Stimulated activated naive CD8-positive, alpha-beta T cell treated with anti-CD3 and anti-CD28 coated beads, Interleukin-15, amount 100 ng/mL, for 72 hours (primary cell): Measurements from ENCODE around the gene THEM4.

ENCODE experiments used
- ATAC-seq: fragments of 150-1000 bp; cut with Tn5 transposase; 2 replicates; pipeline ENCODE4 v1.10.0; 2021; ENCODE audit warnings: mild to moderate bottlenecking, moderate library complexity
- DNase-seq, 2 donors: peaks; one replicate each; pipeline ENCODE4 v3.0.0; 2021 to 2022
- H3K27ac Mint-ChIP-seq, 2 donors: one replicate each; pipeline ENCODE4 v1.8.0; 2022; ENCODE audit warnings: mild to moderate bottlenecking in 2 of 2, mixed read lengths in 2 of 2, moderate library complexity in 2 of 2
- H3K27me3 Mint-ChIP-seq: one replicate; pipeline ENCODE4 v1.8.0; 2022; ENCODE audit warnings: mixed read lengths
- H3K4me1 Mint-ChIP-seq: one replicate; pipeline ENCODE4 v1.8.0; 2022; ENCODE audit warnings: mild to moderate bottlenecking, mixed read lengths
- H3K4me3 Mint-ChIP-seq, 2 donors: one replicate each; pipeline ENCODE4 v1.8.0; 2022; ENCODE audit warnings: mild to moderate bottlenecking in 2 of 2, mixed read lengths in 2 of 2, moderate library complexity in 1 of 2
- H3K9me3 Mint-ChIP-seq, 2 donors: one replicate each; pipeline ENCODE4 v1.8.0; 2022; ENCODE audit warnings: mixed read lengths in 2 of 2

THEM4 gene

GRCh38 chr1:151940541-151940940 lies 31.2 kb upstream of the THEM4 start:
- no peak for DNase-seq
- H3K27ac Mint-ChIP-seq, result peak overlapping the region in 1 of 2 donors; percentile 6
- no peak overlapping the region for H3K4me3 Mint-ChIP-seq
- peaks cover 21% of the 10 kb centered on the region for H3K4me1 Mint-ChIP-seq
- no peaks in the 10 kb centered on the region for H3K9me3 Mint-ChIP-seq
- peaks cover 4% of the 10 kb centered on the region for H3K27me3 Mint-ChIP-seq
- no peak for ATAC-seq

GRCh38 chr1:151939779-151940178 lies 30.5 kb upstream of the THEM4 start:
- Mint-ChIP-seq H3K4me1 (peaks cover 15% of the 10 kb centered on the region), H3K27ac (no peak overlapping the region), H3K27me3 (peaks cover 11% of the 10 kb centered on the region), H3K9me3 (no peaks in the 10 kb centered on the region), H3K4me3 (no peak overlapping the region)
- DNase-seq, result no peak
- ATAC-seq, result no peak

GRCh38 chr1:151939141-151939540 lies 29.8 kb upstream of the THEM4 start:
- ATAC-seq (no peak), DNase-seq (no peak)
- Mint-ChIP-seq H3K4me1 (peaks cover 17% of the 10 kb centered on the region), H3K4me3 (no peak overlapping the region), H3K27me3 (peaks cover 12% of the 10 kb centered on the region), H3K9me3 (no peaks in the 10 kb centered on the region), H3K27ac (no peak overlapping the region)

DNA sequence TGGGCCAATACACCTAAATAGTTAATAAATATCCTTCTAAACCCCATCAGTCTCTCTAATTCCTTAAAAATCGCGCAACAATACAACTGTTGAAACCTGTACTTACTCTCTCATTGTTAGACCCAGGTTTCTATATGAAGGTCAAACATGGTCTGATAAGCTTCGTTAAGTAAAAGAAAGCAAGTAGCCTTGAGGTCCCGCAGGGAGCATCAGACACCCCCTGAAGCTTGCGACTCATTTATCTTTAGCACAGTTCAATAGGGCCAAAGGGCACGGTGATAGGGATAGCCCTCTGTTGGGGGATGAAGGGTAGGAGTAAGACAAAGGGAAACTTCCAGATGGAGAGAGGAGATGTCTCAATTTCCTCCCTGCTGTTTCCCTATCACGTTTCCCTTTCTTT lies 27.3 kb upstream of the THEM4 start:
- H3K27me3 Mint-ChIP-seq, result peaks cover 12% of the 10 kb centered on the region
- ATAC-seq, result no peak
- H3K4me3 Mint-ChIP-seq, result no peak overlapping the region
- H3K27ac Mint-ChIP-seq, result no peak overlapping the region
- peaks cover 14% of the 10 kb centered on the region for H3K4me1 Mint-ChIP-seq
- no peak for DNase-seq
- no peaks in the 10 kb centered on the region for H3K9me3 Mint-ChIP-seq

DNA sequence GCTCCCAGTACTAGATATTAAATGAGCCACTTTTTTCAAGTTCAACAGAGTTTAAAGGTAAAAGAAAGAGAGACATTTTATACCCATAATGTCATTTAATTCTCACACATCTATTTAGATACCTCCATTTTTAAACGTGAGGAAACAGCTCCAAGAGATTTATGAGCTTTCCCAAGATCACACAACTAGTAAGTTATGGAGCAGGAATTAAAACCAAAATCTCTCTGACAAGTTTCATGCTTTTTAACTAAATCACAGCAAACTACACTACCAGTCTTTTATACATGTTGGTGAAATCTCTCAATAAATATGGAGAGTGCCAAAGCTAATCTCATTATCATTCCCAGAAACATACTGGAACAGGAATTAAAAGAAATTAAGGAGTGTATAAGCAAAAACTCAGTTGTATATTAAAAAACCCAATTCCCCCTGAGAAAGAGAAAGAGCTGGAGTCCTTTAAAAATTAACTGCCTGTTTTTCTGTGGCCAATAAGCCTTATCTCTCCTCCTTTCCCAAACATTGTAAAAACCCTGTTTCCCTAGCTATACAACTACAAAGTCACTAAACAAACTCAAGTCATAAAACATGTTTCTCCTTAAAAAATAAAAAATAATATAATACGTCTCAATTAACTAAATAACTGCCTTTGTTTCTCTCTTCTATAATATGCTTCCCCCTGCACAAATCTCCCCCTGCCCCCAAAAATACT lies 26.7 kb upstream of the THEM4 start:
- Mint-ChIP-seq H3K9me3 (no peaks in the 10 kb centered on the region), H3K27ac (no peak overlapping the region), H3K27me3 (peaks cover 12% of the 10 kb centered on the region), H3K4me3 (no peak overlapping the region), H3K4me1 (peaks cover 8% of the 10 kb centered on the region)
- ATAC-seq (no peak), DNase-seq (no peak)

DNA sequence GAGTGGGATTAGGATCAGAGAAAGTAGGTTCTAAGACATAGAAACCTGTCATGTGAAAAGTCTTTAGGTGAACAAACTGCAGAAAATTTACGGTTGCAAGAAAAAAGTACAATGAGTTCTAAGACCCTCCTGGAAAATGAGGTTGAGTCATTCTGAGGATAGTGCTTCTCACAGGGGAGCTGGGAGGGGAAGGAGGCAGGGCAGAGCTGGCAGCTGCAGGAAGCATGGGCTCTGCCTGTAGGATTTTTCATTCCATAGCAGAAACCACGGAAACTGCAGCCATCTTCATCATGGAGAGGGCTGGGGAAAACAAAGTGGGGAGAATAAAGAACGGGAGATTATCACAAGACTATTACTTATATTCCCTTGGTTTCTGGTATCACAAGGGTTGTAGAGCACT lies 25.8 kb upstream of the THEM4 start:
- Mint-ChIP-seq H3K27me3 (peaks cover 12% of the 10 kb centered on the region), H3K9me3 (no peaks in the 10 kb centered on the region), H3K27ac (no peak overlapping the region), H3K4me3 (no peak overlapping the region), H3K4me1 (peaks cover 6% of the 10 kb centered on the region)
- ATAC-seq, result no peak
- DNase-seq, result no peak

DNA sequence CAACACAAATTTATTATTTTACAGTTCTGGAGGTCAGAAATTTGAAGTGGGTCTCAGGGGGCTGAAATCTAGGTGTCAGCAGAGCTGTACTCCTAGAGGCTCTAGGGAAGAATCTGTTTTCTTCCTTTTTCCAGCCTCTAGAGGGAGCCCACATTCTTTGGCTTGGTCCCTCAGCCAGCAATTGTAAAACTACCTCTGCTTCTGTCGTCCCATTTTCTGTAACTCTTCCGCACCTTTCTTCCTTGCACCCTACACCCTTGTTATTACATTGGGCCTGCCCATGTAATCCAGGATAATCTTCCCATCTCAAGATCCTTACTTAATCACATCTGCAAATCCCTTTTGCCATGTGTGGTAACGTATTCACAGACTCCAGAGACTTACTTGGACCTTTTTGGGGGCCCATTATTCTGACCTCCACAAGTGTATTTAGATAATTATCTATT lies 24.8 kb upstream of the THEM4 start:
- peak; percentile 87 for ATAC-seq
- H3K4me1 Mint-ChIP-seq, result peaks cover 6% of the 10 kb centered on the region
- H3K4me3 Mint-ChIP-seq, result no peak overlapping the region
- no peak overlapping the region for H3K27ac Mint-ChIP-seq
- no peaks in the 10 kb centered on the region for H3K9me3 Mint-ChIP-seq
- H3K27me3 Mint-ChIP-seq, result peaks cover 12% of the 10 kb centered on the region
- DNase-seq, result peak; percentile 42 to 47

- Mint-ChIP-seq H3K4me3 (peak overlapping the region; percentile 31 to 34), H3K9me3 (no peaks in the 10 kb centered on the region), H3K4me1 (peaks cover 17% of the 10 kb centered on the region), H3K27me3 (no peaks in the 10 kb centered on the region), H3K27ac (peak overlapping the region in 1 of 2 donors; percentile 62)
- DNase-seq, result no peak
- peak; percentile 69 for ATAC-seq
These were observed 15.6 kb upstream of the THEM4 start for GRCh38 chr1:151924691-151925587.

GRCh38 chr1:151923422-151923821 lies 14.1 kb upstream of the THEM4 start:
- no peaks in the 10 kb centered on the region for H3K27me3 Mint-ChIP-seq
- ATAC-seq, result no peak
- no peak for DNase-seq
- peaks cover 17% of the 10 kb centered on the region for H3K4me1 Mint-ChIP-seq
- no peak overlapping the region for H3K4me3 Mint-ChIP-seq
- no peak overlapping the region for H3K27ac Mint-ChIP-seq
- H3K9me3 Mint-ChIP-seq, result no peaks in the 10 kb centered on the region

- Mint-ChIP-seq H3K4me3 (no peak overlapping the region), H3K27ac (peak overlapping the region in 1 of 2 donors; percentile 15), H3K9me3 (no peaks in the 10 kb centered on the region), H3K27me3 (no peaks in the 10 kb centered on the region), H3K4me1 (peaks cover 12% of the 10 kb centered on the region)
- ATAC-seq (no peak), DNase-seq (no peak)
These were observed 10.8 kb upstream of the THEM4 start for GRCh38 chr1:151920149-151920548.

DNA sequence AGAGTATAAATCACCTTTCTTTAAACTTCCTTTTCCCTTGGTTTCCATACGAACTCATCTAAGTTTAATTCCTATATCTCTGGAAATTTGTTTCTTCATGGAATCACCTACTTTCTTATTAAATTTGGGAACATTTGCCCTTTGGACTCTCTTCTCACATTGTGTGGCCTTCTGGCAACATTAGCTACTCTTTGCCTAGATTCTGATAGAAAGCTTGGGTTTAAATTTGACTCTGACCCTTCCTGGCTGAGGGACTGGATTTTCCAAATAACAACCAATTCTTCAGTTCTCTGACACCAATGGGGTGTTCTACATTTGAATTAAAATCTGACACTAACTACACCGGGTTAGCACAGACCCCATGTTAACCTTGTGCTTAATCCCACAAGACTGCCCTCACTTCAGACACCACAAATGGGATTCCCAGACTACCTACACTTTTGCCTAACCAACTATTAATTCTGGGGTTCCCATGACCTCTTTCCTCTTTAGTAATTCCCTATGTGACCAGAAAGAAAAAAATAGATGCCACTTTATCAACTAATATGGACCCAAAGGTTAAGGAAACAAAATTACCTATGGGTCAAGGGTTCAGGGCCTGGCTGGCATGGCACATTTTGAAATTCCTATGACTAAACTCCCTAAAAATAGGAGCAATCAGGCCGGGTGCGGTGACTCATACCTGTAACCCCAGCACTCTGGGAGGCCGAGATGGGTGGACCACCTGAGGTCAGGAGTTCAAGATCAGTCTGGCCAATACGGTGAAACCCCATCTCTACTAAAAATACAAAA lies 9.7 kb upstream of the THEM4 start:
- no peaks in the 10 kb centered on the region for H3K27me3 Mint-ChIP-seq

DNA sequence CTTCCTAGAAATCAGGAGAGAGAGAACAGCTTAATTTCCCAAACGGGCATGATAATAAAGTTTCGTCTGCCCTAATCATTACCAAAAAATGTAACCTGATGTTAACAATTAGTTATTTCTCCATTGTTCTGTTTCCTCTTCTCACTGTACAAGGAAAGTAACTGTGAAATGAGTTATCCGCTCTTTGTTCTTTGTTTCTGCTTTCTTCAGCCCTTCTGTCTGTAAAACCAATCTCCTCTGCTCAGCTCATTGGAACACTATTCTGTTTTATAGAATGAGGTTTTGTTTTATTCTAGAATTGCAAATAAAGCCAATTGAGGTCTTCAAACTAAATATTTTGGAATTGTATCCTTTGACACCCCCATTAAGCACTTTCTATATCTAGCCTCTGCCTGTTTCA lies 8.8 kb upstream of the THEM4 start:
- no peaks in the 10 kb centered on the region for H3K9me3 Mint-ChIP-seq
- ATAC-seq (no peak), DNase-seq (no peak)
- H3K4me3 Mint-ChIP-seq, result no peak overlapping the region
- H3K27me3 Mint-ChIP-seq, result no peaks in the 10 kb centered on the region
- no peak overlapping the region for H3K27ac Mint-ChIP-seq
- peaks cover 7% of the 10 kb centered on the region for H3K4me1 Mint-ChIP-seq

More for the DNA sequence above, 9.7 kb upstream of the THEM4 start:
- ATAC-seq (no peak), DNase-seq (no peak)
- Mint-ChIP-seq H3K4me3 (no peak overlapping the region), H3K4me1 (peaks cover 7% of the 10 kb centered on the region), H3K9me3 (no peaks in the 10 kb centered on the region), H3K27ac (no peak overlapping the region)

DNA sequence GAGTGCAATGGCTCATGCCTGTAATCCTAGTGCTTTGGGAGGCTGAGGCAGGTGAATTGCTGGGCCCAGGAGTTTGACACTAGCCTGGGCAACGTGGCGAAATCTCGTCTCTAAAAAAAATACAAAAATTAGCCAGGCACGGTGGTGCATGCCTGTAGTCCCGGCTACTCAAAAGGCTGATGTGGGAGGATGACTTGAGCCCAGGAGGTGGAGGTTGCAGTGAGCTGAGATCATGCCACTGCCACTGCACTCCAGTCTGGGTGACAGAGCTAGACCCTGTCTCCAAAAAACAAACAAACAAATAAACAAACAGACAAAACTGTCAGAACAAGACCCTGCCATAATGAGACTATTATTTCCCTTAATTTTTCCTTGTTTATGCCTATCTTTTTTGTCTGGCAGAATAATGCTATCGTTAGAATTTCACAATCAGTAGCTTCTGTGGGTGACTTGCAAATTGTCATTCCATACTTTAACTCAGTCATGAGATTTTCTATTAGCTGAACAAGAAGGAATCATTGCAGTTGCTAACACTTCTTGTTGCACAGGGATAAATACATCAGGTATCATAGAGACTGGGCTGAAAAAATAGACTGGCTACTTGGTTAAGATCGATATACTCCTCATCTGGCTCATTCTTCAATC lies 7.5 kb upstream of the THEM4 start:
- H3K4me3 Mint-ChIP-seq, result no peak overlapping the region
- ATAC-seq, result no peak
- peaks cover 7% of the 10 kb centered on the region for H3K4me1 Mint-ChIP-seq
- no peaks in the 10 kb centered on the region for H3K27me3 Mint-ChIP-seq
- DNase-seq, result no peak
- H3K9me3 Mint-ChIP-seq, result no peaks in the 10 kb centered on the region
- no peak overlapping the region for H3K27ac Mint-ChIP-seq

GRCh38 chr1:151915061-151915686 lies 5.9 kb upstream of the THEM4 start:
- Mint-ChIP-seq H3K4me1 (peaks cover 2% of the 10 kb centered on the region), H3K27me3 (no peaks in the 10 kb centered on the region), H3K4me3 (no peak overlapping the region), H3K9me3 (no peaks in the 10 kb centered on the region), H3K27ac (no peak overlapping the region)
- no peak for DNase-seq
- ATAC-seq, result no peak

DNA sequence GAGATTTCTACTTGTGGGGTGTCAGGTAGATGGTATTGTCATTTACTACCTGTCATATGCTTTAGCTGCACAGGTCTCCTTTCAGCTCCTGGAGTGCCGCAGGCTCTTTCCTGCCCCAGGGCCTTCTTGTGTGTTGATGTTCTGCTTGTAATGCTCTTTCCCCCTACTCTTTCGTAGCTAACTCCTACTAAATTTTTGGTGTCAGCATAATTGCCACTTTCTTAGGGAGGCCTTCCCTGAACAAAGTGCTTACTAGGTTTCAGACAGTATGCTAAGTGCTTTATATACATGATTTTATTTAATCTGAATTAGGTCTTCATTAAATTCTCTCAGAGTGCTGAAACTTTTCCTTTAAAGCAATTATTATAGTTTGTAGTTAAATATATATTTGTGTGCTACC lies 4.8 kb upstream of the THEM4 start:
- Mint-ChIP-seq H3K27me3 (no peaks in the 10 kb centered on the region), H3K27ac (no peak overlapping the region), H3K4me3 (no peak overlapping the region), H3K4me1 (no peaks in the 10 kb centered on the region), H3K9me3 (no peaks in the 10 kb centered on the region)
- DNase-seq, result no peak
- ATAC-seq, result no peak
